ENCODE measurements around the gene PLEKHG7. TPM values are rescaled to one million over a fixed set of nuclear protein-coding genes. Genes with fewer than 3 reads are reported as not detected.

The PLEKHG7 gene
- total and polyA plus RNA-seq, 11 donors = 0.08 TPM; not detected in 10

DNA sequence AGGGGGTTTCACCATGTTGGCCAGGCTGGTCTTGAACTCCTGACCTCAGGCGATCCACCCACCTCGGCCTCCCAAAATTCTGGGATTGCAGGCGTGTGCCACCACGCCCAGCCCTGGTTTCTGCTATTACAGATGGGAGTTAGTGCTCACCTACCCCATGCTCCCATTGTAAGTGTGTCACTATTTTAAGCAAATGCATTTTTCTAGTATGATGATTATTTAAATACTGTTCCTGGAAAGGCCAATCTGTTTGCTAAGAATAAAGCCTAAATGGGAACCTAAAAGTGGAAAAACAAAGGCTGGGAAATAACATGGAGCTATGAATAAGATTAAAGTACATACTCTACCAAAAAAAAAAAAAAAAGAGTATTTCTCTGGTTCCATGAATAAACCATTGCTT, 45.0 kb upstream of the PLEKHG7 start:
- no peaks in the 10 kb centered on the region for H3K9me3 ChIP-seq
- no peak for TF ChIP-seq POLR2A (IDR thresholded peaks at IDR 0.05)
- TF ChIP-seq, protein P1, sequence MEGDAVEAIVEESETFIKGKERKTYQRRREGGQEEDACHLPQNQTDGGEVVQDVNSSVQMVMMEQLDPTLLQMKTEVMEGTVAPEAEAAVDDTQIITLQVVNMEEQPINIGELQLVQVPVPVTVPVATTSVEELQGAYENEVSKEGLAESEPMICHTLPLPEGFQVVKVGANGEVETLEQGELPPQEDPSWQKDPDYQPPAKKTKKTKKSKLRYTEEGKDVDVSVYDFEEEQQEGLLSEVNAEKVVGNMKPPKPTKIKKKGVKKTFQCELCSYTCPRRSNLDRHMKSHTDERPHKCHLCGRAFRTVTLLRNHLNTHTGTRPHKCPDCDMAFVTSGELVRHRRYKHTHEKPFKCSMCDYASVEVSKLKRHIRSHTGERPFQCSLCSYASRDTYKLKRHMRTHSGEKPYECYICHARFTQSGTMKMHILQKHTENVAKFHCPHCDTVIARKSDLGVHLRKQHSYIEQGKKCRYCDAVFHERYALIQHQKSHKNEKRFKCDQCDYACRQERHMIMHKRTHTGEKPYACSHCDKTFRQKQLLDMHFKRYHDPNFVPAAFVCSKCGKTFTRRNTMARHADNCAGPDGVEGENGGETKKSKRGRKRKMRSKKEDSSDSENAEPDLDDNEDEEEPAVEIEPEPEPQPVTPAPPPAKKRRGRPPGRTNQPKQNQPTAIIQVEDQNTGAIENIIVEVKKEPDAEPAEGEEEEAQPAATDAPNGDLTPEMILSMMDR (IDR thresholded peaks at IDR 0.05) = no peak
- H3K4me1 ChIP-seq = peaks cover 0 to 11% (median 0%) of the 10 kb centered on the region in 12 donors
- DNase-seq (no peak), ATAC-seq (no peak)
- H3K36me3 ChIP-seq = no peaks in the 10 kb centered on the region
- intact Hi-C loops (cut with DNase I) = no loop called here
- H3K27me3 ChIP-seq = no peaks in the 10 kb centered on the region
- H3K4me3 ChIP-seq = no peak overlapping the region
- 94 to 98% (median 96%) methylated on average over 4 of the region's 4 CpGs for WGBS, 4 donors
- H3K27ac ChIP-seq = no peak overlapping the region

- intact Hi-C loops (cut with DNase I) = no loop called here
- H3K9me3 ChIP-seq = no peaks in the 10 kb centered on the region
- DNase-seq = no peak
- H3K4me3 ChIP-seq = no peak overlapping the region
- TF ChIP-seq, protein P1 (IDR thresholded peaks at IDR 0.05) = no peak
- TF ChIP-seq POLR2A (IDR thresholded peaks at IDR 0.05) = no peak
- H3K4me1 ChIP-seq = peaks cover 0 to 11% (median 0%) of the 10 kb centered on the region in 12 donors
- ATAC-seq = no peak
- 98 to 99% (median 98%) methylated on average over 2 of the region's 2 CpGs for WGBS, 4 donors
- no peaks in the 10 kb centered on the region for H3K36me3 ChIP-seq
- H3K27me3 ChIP-seq = no peaks in the 10 kb centered on the region
- no peak overlapping the region for H3K27ac ChIP-seq
These were observed 44.2 kb upstream of the PLEKHG7 start for GRCh38 chr12:92658611-92659010.

GRCh38 chr12:92661269-92661668, 41.5 kb upstream of the PLEKHG7 start:
- Histone ChIP-seq H3K27me3 (no peaks in the 10 kb centered on the region), H3K36me3 (no peaks in the 10 kb centered on the region), H3K4me3 (no peak overlapping the region), H3K9me3 (no peaks in the 10 kb centered on the region), H3K27ac (no peak overlapping the region), H3K4me1 (no peaks in the 10 kb centered on the region)
- WGBS, 4 donors = 69 to 84% (median 80%) methylated on average over 6 of the region's 6 CpGs
- DNase-seq (no peak), ATAC-seq (no peak)
- intact Hi-C loops (cut with DNase I) = no loop called here
- no peak for TF ChIP-seq POLR2A (IDR thresholded peaks at IDR 0.05)
- TF ChIP-seq, protein P1 (IDR thresholded peaks at IDR 0.05) = no peak

- no peak overlapping the region for H3K4me3 ChIP-seq
- H3K27me3 ChIP-seq = no peaks in the 10 kb centered on the region
- DNase-seq = no peak
- H3K27ac ChIP-seq = no peak overlapping the region
- no peaks in the 10 kb centered on the region for H3K9me3 ChIP-seq
- WGBS, 4 donors = 93 to 98% (median 96%) methylated on average over 2 of the region's 2 CpGs
- intact Hi-C loops (cut with DNase I) = no loop called here
- TF ChIP-seq POLR2A (IDR thresholded peaks at IDR 0.05) = no peak
- TF ChIP-seq, protein P1 (IDR thresholded peaks at IDR 0.05) = no peak
- no peak for ATAC-seq
- no peaks in the 10 kb centered on the region for H3K4me1 ChIP-seq
- no peaks in the 10 kb centered on the region for H3K36me3 ChIP-seq
These were observed 37.3 kb upstream of the PLEKHG7 start for GRCh38 chr12:92665496-92665895.
